HG02840 (cell line): Measurements from ENCODE around the gene RIPK3.
"Not testable (repeated sequence)": the region's sequence is repeated elsewhere in the genome, so short reads cannot be mapped to it uniquely, and the experiment has no call there.

Experiments
- ATAC-seq: cut with Tn5 transposase; IDR thresholded peaks from one replicate; pipeline ENCODE4 v1.9.1; 2021; ENCODE audit warnings: mild to moderate bottlenecking, moderate library complexity, moderate number of reproducible peaks; ENCODE audit not compliant: unreplicated experiment, low FRiP score

The RIPK3 gene

DNA sequence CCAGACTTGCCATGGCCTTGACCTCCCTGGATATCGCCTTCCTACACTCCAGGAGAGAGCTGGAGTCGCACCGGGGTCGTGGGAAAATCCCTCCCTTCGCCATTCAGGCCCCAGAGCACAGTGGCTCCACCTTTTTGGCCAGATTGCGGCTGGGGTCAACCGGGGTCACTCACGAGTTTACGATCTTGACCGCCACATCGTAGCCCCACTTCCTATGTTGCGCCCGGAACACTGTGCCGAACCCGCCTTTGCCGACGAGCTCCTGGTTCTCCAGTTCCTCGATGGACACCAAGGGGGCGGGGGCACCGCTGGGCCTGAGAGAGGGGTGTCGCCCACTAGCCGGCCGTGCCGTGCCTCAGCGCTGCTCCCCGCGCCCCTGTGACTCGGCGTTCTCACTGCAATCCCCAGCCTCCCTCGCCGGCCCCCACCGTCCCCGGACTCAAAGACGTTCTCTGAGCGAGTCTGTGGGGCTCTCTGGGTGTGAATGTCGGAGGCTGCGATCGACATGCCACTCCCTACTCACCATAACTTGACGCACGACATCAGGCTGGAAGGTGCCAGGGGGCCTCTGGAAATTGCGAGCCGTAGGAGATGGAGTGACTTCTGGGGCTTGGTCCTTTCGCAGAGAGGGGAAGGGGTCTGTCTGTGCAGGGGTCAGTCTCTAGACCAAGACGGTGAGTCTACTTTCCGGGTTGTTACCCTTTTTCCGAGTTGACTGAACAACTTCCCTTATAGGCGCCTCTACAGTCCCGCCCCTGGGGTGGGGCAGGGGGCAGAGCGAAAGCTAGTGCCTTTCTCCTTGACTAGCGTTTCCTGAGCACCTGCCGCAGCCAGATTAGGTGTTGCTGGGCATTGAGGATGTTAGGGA is at the start of gene RIPK3:
Gene RIPK3, minus strand, starts transcription at position 708 of the 868 bp plus-strand sequence. Its CDS starts 165 bp downstream, at position 543.
- ATAC-seq, result peak; percentile 77

DNA sequence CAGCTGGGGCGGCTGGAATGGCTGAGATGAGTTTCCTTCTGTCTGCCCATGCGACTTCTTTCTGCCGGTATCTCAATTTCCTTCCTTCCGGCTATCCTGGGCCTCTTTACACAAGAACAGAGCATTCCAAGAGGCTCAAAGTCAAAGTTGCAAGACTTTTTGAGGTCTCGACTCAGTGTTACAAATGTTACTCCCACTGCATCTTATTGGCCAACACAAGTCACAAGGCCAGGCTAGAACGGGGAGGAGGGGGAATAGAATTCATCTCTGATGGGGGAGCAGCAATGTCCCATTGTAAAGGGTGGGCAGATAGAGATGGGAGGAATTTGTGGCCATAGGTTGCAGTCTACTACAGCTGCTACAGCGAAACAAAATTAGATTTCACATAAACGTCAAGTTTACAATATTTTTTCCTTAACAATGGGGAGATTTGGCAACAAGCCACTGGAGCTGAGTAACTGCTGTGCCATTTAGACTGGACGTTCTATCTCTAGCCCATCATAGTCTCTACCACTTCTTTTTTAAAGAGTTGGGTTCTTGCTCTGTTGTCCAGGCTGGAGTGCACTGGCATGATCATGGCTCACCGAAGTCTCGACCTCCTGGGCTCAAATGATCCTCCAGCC is 49.5 kb upstream of the RIPK3 start:
- ATAC-seq, result no peak

DNA sequence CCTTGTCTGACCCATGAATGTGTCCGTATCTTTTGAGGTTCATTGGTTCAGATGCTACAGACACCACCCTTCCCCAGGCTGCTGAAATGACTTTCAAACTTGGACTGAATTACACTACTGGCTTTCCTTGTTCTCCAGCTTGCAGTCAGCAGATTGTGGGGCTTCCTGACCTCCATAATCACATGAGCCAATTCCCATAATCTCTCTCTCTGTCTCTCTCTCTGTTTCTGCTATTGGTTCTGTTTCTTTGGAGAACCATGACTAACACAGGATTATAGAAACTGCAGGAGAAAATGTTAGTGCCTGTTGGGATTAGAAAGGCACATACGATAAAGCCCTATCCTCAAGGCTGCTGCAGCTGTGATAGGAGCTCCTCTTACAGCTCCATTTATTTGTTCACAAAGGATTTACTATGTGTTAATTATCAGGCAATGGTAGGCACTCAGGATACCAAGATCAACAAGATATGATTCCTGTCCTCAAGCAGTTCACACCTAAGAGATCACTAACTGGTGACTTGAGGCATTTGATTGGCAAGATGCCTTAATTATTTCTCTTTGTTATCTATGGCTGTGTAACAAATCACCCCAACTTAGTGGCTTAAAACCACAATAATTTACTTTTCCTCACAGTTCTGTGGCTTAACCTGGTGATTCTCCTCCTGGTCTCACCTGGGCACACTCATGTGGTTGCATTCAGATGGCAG is 48.8 kb upstream of the RIPK3 start:
- ATAC-seq, result no peak

DNA sequence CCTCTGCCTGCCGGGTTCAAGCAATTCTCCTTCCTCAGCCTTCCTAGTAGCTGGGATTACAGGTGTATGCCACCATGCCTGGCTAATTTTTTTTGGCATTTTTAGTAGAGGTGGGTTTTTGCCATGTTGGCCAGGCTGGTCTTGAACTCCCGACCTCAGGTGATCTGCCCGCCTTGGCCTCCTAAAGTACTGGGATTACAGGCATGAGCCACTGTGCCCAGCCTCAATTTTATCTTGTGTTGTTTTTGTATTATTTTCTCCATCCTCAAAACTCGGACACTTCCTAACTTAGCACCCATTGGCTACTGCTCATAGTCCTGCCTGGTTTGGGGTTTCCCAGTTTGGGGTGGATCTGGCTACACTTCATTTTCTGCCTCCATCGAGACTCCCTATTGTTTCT is 47.8 kb upstream of the RIPK3 start:
- ATAC-seq, result not testable (repeated sequence)

DNA sequence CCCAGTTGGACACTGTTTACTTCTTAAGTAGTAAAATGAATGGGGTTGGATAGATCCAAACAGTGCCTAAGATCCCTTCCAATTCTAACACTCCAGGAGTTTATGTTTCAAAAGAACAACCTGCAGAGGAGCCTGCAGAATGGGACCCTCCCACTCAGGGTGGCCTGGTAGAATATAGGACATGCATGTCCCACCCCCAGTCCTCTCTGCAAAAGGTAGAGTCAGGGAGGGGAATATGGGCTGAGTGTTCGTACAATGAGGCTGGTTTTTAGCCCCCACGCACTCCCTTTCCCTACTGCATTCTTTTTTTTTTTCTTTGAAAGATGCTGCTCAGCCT is 47.2 kb upstream of the RIPK3 start:
- no peak for ATAC-seq

DNA sequence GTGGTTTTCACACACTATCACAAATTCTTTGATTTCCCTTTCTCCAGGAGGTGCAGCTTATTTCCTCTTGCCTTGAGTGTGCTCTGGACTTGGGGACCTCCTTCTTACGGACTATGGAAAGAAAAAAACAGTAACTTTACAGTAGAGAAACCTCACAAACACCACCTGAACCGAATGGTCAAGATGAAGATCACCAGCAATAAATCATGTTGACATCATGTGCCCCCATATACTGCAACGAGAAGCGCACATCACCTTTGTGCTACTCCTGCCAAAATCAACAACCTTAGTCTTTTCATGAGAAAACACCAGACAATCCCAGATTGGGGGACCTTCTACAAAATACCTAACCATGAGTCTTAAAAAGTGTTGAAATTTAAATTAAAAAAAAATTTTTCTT is 45.7 kb upstream of the RIPK3 start:
- no peak for ATAC-seq

DNA sequence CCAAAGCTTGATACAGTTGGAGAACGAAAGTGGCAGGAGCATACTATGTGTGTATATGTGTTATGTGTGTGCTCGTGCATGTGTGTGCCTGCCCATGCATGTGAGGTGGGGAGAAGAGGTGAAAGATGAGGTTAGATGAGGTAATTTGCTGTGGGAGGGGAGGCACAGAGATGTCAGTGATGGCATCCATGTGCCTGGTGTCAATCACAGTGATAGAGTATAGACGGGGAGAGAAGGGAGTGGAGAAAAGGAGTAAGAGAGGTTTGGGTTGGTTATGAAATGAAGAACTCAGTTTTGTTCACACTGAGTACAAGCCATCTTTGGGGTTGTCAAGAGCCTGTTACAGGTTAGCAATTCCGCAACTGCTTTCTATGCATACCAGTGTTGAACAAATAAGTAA is 44.4 kb upstream of the RIPK3 start:
- no peak for ATAC-seq

DNA sequence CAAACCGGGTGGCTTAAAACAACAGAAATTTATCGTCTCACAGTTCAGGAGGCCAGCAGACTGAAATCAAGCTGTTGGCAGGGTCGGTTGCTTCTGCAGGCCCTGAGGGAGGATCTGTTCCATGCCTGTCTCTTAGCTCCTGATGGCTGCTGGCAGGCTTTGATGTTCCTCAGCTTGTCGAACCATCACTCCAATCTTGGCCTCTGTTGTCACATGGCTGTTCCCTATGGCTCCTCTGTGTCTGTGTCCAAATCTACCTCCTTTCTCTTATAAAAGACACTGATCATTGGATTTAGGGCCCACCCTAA is 42.2 kb upstream of the RIPK3 start:
- ATAC-seq, result no peak

DNA sequence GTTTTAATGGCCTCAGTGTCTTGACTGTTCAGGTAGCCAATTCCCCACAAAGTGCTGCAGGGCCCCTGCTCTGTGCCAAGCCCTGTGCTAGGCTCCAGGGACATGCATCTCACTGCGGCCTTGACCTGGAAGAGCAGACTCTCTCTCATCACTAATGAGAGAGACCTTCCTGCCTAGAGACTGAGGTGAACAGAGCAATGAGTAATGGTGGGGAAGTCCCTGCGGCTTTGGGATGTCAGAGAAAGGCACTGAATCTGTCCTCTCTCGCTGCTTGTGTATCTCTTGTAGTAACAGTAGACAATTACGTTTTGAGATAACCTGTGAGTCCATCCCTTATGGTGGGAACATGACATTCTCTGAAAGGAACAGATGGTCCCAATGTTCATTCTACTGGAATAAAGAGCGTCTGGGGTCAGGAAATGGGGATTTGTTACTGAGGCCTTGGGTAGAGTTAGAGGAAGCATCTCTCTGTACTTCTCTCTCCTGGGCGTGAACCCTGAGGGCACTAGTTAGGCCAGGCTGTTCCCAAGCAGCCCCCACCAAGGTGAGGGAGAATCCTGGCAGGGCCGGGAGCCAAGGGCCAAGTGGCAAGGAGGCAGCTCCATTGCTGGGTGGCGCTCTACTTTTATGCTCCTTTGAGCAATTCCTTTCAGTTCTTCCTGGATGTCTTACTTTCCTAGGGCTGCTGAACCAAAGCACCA is 41.7 kb upstream of the RIPK3 start:
- no peak for ATAC-seq

DNA sequence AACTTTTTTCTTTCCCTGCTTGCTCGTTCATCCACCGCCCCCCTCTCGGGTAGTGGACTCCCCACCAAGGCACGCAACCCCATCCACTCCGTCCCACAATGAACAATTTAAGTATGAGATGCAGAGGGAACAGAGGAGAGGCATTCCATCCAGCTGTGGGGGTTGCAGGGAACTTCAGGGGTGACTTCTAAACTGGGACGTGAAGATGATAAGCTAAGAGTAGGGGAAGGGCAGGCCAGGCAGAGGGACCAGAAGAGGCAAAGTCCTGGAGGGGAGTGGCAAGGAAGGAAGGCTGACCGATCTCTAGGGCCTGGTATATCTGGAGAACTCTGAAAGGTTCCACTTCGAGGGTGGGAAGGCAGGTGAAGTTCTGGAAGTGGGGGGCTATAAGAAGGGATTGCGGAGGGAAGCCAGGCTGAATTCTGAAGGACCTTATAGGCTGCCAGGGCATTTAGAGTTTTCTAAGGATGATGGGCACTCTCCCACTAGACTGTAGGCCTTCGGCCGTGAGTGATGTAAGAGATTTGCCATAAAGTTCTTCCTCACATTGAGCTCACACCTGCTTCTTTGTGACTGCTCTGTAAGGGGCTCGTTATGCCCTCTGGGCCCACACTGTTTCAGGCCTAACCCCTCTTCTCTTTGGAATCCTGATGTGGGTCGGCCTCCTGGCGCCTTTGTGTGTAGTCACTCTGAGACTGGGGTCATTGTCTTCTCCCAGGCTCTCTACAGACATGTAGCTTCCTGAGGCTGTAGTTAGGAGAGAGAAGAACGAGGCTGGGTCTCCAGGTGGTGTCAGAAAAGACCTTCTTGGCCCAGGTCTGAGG is 40.3 kb upstream of the RIPK3 start:
- no peak for ATAC-seq

DNA sequence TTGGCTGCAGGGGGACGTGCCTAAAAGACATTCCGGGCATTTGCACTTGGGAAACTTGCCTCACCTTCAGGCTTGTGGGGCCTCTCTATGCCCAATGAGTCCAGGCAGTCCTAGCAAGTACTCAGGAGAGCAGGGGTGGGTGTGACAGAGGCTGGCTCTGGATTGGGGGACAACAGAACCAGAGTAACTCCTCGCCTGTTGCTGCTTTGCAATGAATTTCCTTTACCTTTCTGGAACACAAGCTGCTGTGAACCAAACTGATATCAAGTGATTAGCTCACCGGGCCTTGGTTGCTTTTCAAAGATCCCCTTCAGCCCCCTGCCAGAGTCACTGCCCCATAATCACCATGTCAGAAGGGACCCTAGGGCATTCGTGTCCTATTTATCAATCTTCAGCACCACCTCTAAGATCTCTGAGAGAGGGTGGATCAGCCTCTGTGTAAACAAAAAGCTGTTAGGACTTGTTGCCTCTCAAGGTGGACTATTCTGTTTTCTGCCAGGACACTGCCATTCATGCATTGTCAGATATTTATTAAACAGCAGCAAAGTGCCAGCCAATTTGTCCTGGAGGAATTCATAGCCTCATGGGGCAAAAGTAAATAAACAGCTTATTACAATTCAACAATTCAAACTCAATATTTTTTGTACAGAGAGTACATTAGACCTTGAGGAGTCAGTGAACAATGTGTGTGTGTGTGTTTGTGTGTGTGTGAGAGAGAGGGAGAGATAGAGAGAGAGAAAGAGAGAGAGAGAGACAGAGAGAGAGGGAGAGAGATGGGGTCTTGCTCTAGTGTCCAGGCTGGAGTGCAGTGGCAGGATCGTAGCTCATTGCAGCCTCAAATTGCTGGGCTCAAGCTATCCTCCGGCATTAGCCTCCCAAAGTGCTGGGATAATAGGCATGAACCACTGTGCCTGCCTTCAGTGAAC is 39.5 kb upstream of the RIPK3 start:
- ATAC-seq, result no peak

DNA sequence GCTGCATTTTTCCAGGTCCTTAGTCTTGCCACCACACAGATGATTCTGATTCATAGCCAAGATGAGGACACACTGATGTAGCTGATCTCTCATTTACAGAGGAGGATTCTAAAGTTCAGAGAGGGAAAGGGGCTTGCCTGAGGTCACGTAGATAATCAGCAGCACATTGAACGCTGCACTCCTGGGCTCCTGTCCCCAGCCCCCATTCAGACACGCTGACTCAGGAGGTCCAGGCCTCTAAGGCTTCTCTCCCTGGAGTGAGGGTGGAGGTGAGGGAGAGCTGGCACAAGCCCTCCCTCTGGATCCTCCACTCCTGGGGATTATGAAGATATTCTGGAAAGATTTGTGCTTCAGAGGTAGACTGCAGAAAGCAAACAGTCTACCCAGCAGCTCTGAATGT is 38.5 kb upstream of the RIPK3 start:
- ATAC-seq, result no peak

DNA sequence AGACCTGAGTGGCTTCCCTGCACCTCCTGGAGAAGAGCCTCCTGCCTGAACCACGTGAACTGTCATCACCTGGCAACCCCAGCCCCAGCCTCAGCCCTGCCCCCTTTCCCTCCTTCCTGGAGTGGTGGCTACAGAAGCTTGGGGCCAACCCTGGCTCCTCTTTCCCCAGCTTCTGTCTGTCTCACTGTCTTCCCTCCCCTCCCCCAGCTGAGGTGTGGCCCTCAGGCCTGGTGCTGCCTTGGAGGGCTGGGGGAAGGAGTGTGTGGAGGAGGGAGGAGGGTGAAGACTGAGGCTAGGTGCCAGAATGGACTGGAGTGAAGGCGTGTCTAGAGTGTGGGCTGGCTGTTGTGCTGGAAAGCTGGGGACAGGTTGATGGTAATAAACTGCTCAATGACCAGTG is 37.9 kb upstream of the RIPK3 start:
- no peak for ATAC-seq

DNA sequence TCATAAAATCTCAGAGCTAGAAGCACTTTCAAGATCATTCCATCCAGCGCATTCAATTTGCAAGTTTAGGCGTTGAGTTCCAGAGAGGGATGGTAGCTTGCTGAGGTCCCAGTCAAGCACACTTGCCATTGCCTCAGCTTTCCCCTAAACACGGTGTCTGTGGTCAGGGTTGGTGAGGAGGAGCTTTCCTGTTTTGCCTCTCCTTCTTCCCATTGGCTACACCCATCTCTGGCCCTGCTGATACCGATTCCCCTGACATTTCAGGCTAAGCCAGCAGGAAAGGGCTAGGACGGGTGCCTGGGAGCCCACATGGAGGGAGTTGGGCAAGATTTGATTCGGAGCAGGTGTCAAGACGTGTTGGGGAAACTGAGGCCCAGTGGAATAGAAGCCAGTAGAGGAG is 37.3 kb upstream of the RIPK3 start:
- no peak for ATAC-seq

DNA sequence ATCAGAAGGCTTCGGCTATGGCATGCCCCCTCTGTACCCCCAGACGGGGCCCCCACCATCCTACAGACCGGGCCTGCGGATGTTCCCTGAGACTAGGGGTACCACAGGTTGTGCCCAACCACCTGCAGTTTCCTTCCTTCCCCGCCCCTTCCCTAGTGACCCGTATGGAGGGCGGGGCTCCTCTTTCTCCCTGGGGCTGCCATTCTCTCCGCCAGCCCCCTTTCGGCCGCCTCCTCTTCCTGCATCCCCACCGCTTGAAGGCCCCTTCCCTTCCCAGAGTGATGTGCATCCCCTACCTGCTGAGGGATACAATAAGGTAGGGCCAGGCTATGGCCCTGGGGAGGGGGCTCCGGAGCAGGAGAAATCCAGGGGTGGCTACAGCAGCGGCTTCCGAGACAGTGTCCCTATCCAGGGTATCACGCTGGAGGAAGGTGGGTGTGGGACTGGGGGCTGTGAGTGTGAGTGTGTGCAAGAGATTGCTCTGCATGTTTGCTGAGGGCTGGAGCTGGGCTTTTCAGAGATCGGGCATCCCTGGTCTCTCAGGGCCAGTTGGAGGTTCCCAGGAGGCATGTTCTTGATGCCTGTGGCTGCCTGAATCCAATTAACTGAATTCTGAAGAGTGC is 36.8 kb upstream of the RIPK3 start:
- no peak for ATAC-seq

DNA sequence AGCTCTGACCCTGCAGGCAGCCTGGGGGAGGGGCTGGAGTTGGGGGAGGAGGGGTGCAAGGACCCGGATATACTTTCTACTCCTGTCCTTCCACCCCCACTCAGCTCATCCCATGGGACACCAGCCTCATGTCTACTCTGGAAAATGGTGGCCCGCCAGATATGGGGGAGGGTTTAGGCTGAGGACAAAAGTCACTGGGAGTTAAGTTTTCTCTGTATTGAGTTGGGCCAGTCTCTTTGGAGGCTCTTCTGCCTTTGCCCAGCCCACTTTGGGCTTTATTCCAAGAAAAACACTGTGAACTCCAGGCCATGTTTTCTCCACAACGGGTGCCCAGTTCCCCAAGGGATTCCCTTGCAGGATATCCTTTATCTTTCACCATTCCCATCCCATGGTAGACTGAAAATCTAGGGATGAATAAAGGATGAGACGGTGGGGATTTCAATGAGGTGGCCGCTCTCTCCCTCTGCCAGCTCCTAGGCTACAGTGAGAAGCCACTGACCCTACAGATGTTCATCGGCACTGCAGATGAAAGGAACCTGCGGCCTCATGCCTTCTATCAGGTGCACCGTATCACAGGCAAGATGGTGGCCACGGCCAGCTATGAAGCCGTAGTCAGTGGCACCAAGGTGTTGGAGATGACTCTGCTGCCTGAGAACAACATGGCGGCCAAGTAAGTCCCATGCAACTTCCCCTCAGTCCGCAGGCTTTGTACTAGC is 33.1 kb upstream of the RIPK3 start:
- no peak for ATAC-seq

DNA sequence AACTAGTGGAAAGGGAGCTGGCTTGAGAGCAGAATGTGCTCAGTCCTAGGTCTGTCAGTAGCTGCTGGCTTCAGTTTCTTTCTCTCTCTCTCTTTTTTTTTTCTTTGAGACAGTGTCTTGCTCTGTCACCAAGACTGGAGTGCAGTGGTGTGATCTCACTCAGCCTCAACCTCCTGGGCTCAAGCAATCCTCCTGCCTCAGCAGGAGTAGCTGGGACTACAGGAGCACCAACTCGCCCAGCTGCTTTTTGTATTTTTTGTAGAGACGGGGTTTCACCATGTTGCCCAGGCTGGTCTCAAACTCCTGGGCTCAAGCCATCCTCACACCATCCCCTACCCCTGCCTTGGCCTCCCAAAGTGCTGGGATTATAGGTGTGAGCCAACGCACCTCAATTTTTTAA is 31.8 kb upstream of the RIPK3 start:
- ATAC-seq, result not testable (repeated sequence)

DNA sequence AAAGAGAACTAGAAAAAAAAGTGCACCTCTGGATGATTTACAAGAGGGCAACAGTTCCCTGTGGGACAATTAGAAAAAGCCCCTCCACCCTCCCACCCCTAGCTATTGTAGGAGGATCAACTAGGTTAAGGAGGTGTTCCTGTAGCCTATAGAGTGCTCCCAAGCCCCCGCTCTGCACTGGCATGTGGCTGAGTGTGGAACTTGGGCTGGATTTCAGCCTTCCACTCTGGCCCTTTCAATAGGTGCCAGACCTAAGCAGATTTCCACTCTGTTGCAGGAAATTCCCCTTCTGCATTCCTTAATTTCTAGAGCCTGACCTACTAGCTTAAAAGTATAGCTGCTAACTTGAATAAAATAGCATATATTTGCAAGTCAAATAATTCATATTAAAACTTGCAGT is 31.0 kb upstream of the RIPK3 start:
- no peak for ATAC-seq
